ENCODE results near the gene ICA1L.

The ICA1L gene

GRCh38 chr2:202847693-202848524, 23.7 kb downstream of the ICA1L start:
- Histone ChIP-seq H3K4me3 (ENCODE audit: low read length in 2 of 2) (no peak overlapping the region), H3K27ac (ENCODE audit: low read depth in 2 of 2, low read length in 2 of 2) (no peak overlapping the region), H3K4me1 (ENCODE audit: control insufficient read depth in 2 of 2, insufficient read depth in 2 of 2, low read length in 2 of 2) (no peaks in the 10 kb centered on the region), H3K27me3 (ENCODE audit: control insufficient read depth in 2 of 2, insufficient read depth in 2 of 2, low read length in 2 of 2) (no peaks in the 10 kb centered on the region), H3K9me3 (ENCODE audit: control insufficient read depth in 2 of 2, low read length in 2 of 2) (no peaks in the 10 kb centered on the region), H3K36me3 (ENCODE audit: control insufficient read depth in 2 of 2, insufficient read depth in 2 of 2, low read length in 2 of 2) (no peaks in the 10 kb centered on the region), H3K9ac (ENCODE audit: low read depth in 1 of 2, low read length in 2 of 2) (no peak overlapping the region)

DNA sequence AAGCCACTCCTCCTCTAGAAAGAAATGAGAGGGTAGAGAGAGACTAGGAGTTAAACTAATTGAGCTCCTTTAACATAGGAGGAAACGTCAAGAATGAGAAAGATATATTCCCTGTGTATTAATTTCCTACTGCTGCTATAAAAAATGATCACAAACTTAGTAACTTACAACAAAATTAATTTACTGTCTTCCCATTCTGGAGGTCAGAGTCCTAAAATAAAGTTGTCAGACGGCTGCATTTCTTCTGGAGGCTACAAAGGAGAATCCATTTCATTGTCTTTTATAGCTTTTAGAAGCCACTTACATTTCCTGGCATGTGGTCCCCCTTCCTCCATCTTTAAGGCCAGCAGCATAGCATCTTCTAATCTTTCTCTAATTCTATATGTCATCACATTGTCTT, 26.9 kb downstream of the ICA1L start:
- Histone ChIP-seq H3K9ac (ENCODE audit: low read depth in 1 of 2, low read length in 2 of 2) (no peak overlapping the region), H3K4me3 (ENCODE audit: low read length in 2 of 2) (no peak overlapping the region), H3K27me3 (ENCODE audit: control insufficient read depth in 2 of 2, insufficient read depth in 2 of 2, low read length in 2 of 2) (no peaks in the 10 kb centered on the region), H3K4me1 (ENCODE audit: control insufficient read depth in 2 of 2, insufficient read depth in 2 of 2, low read length in 2 of 2) (no peaks in the 10 kb centered on the region), H3K27ac (ENCODE audit: low read depth in 2 of 2, low read length in 2 of 2) (no peak overlapping the region), H3K9me3 (ENCODE audit: control insufficient read depth in 2 of 2, low read length in 2 of 2) (no peaks in the 10 kb centered on the region), H3K36me3 (ENCODE audit: control insufficient read depth in 2 of 2, insufficient read depth in 2 of 2, low read length in 2 of 2) (no peaks in the 10 kb centered on the region)

DNA sequence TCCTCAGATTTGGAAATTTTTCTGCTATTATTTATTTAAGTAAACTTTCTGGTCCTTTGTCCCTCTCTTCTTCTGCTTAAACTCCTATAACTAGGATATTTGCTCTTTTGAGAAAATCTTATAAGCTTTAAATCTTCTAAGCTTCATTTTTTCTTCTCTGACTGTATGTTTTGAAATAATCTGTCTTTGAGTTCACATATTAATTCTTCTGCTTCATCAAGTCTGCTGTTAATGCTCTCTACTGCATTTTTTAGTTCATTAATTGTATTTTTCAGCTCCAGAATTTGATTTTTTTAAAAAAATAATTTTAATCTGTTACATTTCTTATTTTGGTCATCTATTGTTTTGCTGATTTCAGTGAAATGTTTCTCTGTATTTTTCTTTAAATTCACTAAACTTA, 28.9 kb downstream of the ICA1L start:
- H3K9me3 ChIP-seq (ENCODE audit: control insufficient read depth in 2 of 2, low read length in 2 of 2), result no peaks in the 10 kb centered on the region
- no peaks in the 10 kb centered on the region for H3K4me1 ChIP-seq (ENCODE audit: control insufficient read depth in 2 of 2, insufficient read depth in 2 of 2, low read length in 2 of 2)
- H3K36me3 ChIP-seq (ENCODE audit: control insufficient read depth in 2 of 2, insufficient read depth in 2 of 2, low read length in 2 of 2), result no peaks in the 10 kb centered on the region
- H3K27me3 ChIP-seq (ENCODE audit: control insufficient read depth in 2 of 2, insufficient read depth in 2 of 2, low read length in 2 of 2), result no peaks in the 10 kb centered on the region
- no peak overlapping the region for H3K9ac ChIP-seq (ENCODE audit: low read depth in 1 of 2, low read length in 2 of 2)
- no peak overlapping the region for H3K4me3 ChIP-seq (ENCODE audit: low read length in 2 of 2)
- no peak overlapping the region for H3K27ac ChIP-seq (ENCODE audit: low read depth in 2 of 2, low read length in 2 of 2)

- H3K9ac ChIP-seq (ENCODE audit: low read depth in 1 of 2, low read length in 2 of 2), result no peak overlapping the region
- H3K9me3 ChIP-seq (ENCODE audit: control insufficient read depth in 2 of 2, low read length in 2 of 2), result no peaks in the 10 kb centered on the region
- no peaks in the 10 kb centered on the region for H3K27me3 ChIP-seq (ENCODE audit: control insufficient read depth in 2 of 2, insufficient read depth in 2 of 2, low read length in 2 of 2)
- no peak overlapping the region for H3K4me3 ChIP-seq (ENCODE audit: low read length in 2 of 2)
- H3K4me1 ChIP-seq (ENCODE audit: control insufficient read depth in 2 of 2, insufficient read depth in 2 of 2, low read length in 2 of 2), result no peaks in the 10 kb centered on the region
- no peaks in the 10 kb centered on the region for H3K36me3 ChIP-seq (ENCODE audit: control insufficient read depth in 2 of 2, insufficient read depth in 2 of 2, low read length in 2 of 2)
- H3K27ac ChIP-seq (ENCODE audit: low read depth in 2 of 2, low read length in 2 of 2), result no peak overlapping the region
Measured at GRCh38 chr2:202841090-202841867, 30.3 kb downstream of the ICA1L start.

DNA sequence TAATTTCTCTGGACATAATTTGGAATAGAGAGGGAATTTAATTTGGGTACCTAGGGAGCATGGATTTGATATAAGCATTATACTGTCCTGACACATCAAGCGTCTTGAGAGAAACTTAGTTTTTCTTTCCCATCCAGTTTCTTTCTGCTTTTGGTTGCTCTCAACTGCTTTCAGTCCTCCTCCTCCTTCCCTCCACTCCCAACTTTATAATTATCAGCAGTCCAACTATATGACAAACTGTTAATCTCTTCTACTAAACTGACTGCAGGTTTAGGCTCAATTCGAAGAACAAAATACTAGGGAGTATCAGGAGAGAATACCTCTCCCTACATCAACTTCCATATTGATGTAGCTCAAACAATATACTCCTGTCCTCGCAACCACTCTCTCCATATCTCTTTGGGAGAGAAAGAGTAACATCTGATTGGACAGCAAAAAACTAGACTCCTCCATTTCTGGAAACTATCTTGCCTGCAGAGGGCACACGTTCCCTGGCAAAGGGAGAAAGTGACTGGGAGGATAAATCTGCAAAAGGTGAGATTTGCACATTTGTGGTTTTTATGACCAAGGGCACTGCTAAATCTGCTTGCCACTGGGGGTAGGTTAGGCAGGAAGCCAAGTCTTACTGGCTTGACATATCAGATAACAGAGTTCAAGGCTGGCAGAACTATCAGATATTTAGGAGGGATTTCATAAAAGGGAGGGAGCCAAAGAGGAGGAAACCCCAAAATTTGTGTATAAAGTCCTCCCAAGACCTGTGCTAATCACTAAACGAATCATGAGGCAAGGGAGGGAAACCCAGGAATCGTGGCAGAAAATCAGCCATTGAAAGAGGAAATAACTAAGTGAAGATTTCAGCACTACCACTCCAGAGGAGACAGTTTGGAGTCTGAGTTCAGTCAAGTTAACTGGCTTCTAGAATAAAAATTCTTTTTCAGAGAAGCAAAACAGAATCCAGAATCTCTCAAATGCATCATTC, 40.0 kb downstream of the ICA1L start:
- no peaks in the 10 kb centered on the region for H3K4me1 ChIP-seq (ENCODE audit: control insufficient read depth in 2 of 2, insufficient read depth in 2 of 2, low read length in 2 of 2)
- no peaks in the 10 kb centered on the region for H3K36me3 ChIP-seq (ENCODE audit: control insufficient read depth in 2 of 2, insufficient read depth in 2 of 2, low read length in 2 of 2)
- no peak overlapping the region for H3K27ac ChIP-seq (ENCODE audit: low read depth in 2 of 2, low read length in 2 of 2)
- H3K27me3 ChIP-seq (ENCODE audit: control insufficient read depth in 2 of 2, insufficient read depth in 2 of 2, low read length in 2 of 2), result no peaks in the 10 kb centered on the region
- H3K4me3 ChIP-seq (ENCODE audit: low read length in 2 of 2), result no peak overlapping the region
- H3K9ac ChIP-seq (ENCODE audit: low read depth in 1 of 2, low read length in 2 of 2), result no peak overlapping the region
- H3K9me3 ChIP-seq (ENCODE audit: control insufficient read depth in 2 of 2, low read length in 2 of 2), result no peaks in the 10 kb centered on the region

DNA sequence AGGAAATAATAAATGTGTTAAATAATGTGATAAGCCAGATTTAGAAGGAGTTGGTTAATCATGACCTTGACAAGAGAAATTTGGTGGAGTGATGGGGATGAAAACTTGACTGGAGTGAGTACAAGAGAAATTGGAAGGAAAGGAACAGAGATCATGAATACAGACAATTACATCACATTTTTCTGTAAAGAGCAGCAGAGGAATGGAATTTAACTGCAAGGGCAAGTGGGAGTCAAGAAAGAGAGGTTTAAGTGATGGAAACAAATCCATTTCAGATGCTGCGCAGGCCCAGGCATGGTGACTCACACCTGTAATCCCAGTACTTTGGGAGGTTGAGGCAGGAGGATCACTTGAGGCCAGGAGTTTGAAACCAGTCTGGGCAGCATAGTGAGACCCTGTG, 46.7 kb downstream of the ICA1L start:
- Histone ChIP-seq H3K4me3 (ENCODE audit: low read length in 2 of 2) (no peak overlapping the region), H3K36me3 (ENCODE audit: control insufficient read depth in 2 of 2, insufficient read depth in 2 of 2, low read length in 2 of 2) (no peaks in the 10 kb centered on the region), H3K27ac (ENCODE audit: low read depth in 2 of 2, low read length in 2 of 2) (no peak overlapping the region), H3K4me1 (ENCODE audit: control insufficient read depth in 2 of 2, insufficient read depth in 2 of 2, low read length in 2 of 2) (no peaks in the 10 kb centered on the region), H3K27me3 (ENCODE audit: control insufficient read depth in 2 of 2, insufficient read depth in 2 of 2, low read length in 2 of 2) (no peaks in the 10 kb centered on the region), H3K9ac (ENCODE audit: low read depth in 1 of 2, low read length in 2 of 2) (no peak overlapping the region), H3K9me3 (ENCODE audit: control insufficient read depth in 2 of 2, low read length in 2 of 2) (no peaks in the 10 kb centered on the region)

- Histone ChIP-seq H3K27ac (ENCODE audit: low read depth in 2 of 2, low read length in 2 of 2) (no peak overlapping the region), H3K4me3 (ENCODE audit: low read length in 2 of 2) (no peak overlapping the region), H3K36me3 (ENCODE audit: control insufficient read depth in 2 of 2, insufficient read depth in 2 of 2, low read length in 2 of 2) (no peaks in the 10 kb centered on the region), H3K27me3 (ENCODE audit: control insufficient read depth in 2 of 2, insufficient read depth in 2 of 2, low read length in 2 of 2) (no peaks in the 10 kb centered on the region), H3K4me1 (ENCODE audit: control insufficient read depth in 2 of 2, insufficient read depth in 2 of 2, low read length in 2 of 2) (no peaks in the 10 kb centered on the region), H3K9ac (ENCODE audit: low read depth in 1 of 2, low read length in 2 of 2) (no peak overlapping the region), H3K9me3 (ENCODE audit: control insufficient read depth in 2 of 2, low read length in 2 of 2) (no peaks in the 10 kb centered on the region)
Measured at GRCh38 chr2:202822411-202822810, 49.2 kb downstream of the ICA1L start.

DNA sequence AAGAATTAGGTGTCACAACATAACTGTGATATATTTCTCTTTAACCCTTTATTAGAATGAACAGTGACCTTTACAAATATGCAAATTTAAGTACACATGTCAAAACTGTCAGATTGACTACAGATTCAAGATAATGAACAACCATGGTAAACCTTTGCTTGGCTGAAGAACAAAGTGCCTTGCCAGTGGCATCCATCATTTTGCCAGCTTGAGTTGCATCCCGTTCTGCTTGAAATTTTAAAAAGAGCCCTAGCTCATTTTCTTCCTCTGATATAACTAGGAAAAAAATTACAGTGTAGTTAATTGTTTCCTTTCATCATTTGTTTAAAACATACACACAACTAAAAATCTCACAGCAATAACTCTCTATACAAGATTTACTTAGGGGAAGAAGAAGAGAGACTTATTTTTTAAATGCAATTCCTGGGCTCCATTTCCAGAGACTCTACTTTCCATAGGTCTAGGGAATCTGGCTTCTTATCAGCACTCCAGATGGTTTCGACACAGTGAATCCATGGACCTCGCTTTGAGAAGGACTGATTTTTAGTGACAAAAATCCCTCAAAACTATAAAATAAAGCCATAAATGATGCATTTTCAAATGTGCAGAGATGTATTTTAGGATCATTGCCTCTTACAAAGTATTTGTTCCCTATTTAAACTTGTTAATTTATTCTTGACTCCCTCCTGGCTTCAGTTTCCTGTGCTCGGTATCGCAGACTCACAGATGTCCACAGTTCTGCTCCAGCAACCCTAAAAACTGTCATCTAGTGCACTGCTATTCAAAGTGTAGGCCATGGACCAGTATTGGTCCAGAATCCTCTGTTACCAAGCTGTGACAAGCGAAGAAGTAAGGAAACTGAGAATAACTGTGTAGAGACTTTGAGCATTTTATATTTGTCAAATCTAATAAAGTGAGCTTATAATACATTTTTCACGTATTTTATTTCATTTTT, 50.1 kb downstream of the ICA1L start:
- no peaks in the 10 kb centered on the region for H3K9me3 ChIP-seq (ENCODE audit: control insufficient read depth in 2 of 2, low read length in 2 of 2)
- H3K9ac ChIP-seq (ENCODE audit: low read depth in 1 of 2, low read length in 2 of 2), result no peak overlapping the region
- no peaks in the 10 kb centered on the region for H3K27me3 ChIP-seq (ENCODE audit: control insufficient read depth in 2 of 2, insufficient read depth in 2 of 2, low read length in 2 of 2)
- H3K4me1 ChIP-seq (ENCODE audit: control insufficient read depth in 2 of 2, insufficient read depth in 2 of 2, low read length in 2 of 2), result no peaks in the 10 kb centered on the region
- no peaks in the 10 kb centered on the region for H3K36me3 ChIP-seq (ENCODE audit: control insufficient read depth in 2 of 2, insufficient read depth in 2 of 2, low read length in 2 of 2)
- H3K27ac ChIP-seq (ENCODE audit: low read depth in 2 of 2, low read length in 2 of 2), result no peak overlapping the region
- H3K4me3 ChIP-seq (ENCODE audit: low read length in 2 of 2), result no peak overlapping the region

DNA sequence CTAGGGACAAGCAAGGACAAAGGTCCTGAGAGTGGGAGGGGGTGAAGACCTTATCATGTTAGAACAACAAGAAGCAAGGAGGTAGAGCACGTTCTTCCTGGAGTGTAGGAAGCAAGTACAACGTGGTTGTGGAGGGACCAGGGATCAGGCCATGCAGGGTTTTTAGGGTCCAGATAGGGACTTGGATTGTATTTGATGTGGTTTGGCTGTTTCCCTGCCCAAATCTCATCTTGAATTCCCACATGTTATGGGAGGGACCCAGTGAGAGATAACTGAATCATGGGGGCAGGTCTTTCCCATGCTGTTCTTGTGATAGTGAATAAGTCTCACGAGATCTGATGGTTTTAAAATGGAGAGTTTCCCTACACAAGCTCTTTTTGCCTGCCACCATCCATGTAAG, 53.2 kb downstream of the ICA1L start:
- Histone ChIP-seq H3K9ac (ENCODE audit: low read depth in 1 of 2, low read length in 2 of 2) (no peak overlapping the region), H3K4me3 (ENCODE audit: low read length in 2 of 2) (no peak overlapping the region), H3K36me3 (ENCODE audit: control insufficient read depth in 2 of 2, insufficient read depth in 2 of 2, low read length in 2 of 2) (no peaks in the 10 kb centered on the region), H3K4me1 (ENCODE audit: control insufficient read depth in 2 of 2, insufficient read depth in 2 of 2, low read length in 2 of 2) (no peaks in the 10 kb centered on the region), H3K9me3 (ENCODE audit: control insufficient read depth in 2 of 2, low read length in 2 of 2) (no peaks in the 10 kb centered on the region), H3K27me3 (ENCODE audit: control insufficient read depth in 2 of 2, insufficient read depth in 2 of 2, low read length in 2 of 2) (no peaks in the 10 kb centered on the region), H3K27ac (ENCODE audit: low read depth in 2 of 2, low read length in 2 of 2) (no peak overlapping the region)
